Stomach (tissue), 19 donors: ENCODE measurements around the gene PDE8A. TPM values are rescaled to one million over a fixed set of nuclear protein-coding genes. Genes with fewer than 3 reads are reported as not detected.
A peak's percentile ranks its signal among the peaks of the same experiment; 100 is the strongest.

Experiments
- DNase-seq, 2 donors: peaks; one replicate each; pipeline versions ENCODE4 v3.0.0 to v3.0.0-alpha.2; 2013 to 2019
- H3K27ac ChIP-seq, 5 donors: fragments of 200-600 bp in 4 of 5; sonication (generic) in 4 of 5; one replicate each; pipeline ENCODE4 v1.5.1; 2013 to 2019; ENCODE audit warnings: mild to moderate bottlenecking in 1 of 5, moderate library complexity in 1 of 5
- H3K27me3 ChIP-seq, 3 donors: fragments of 200-600 bp; sonication (generic); one replicate each; pipeline ENCODE4 v1.5.1; 2017 to 2019; ENCODE audit warnings: mixed run types in 1 of 3
- H3K36me3 ChIP-seq, 4 donors: fragments of 200-600 bp; sonication (generic); 1 replicate in 3 of 4; 2 replicates in 1 of 4; pipeline ENCODE4 v1.5.1; 2016 to 2019
- H3K4me1 ChIP-seq, 4 donors: fragments of 200-600 bp; sonication (generic); one replicate each; pipeline ENCODE4 v1.5.1; 2016 to 2019
- H3K4me3 ChIP-seq, 4 donors: fragments of 200-600 bp; sonication (generic) in 3 of 4; one replicate each; pipeline ENCODE4 v1.5.1; 2016 to 2019; ENCODE audit warnings: mild to moderate bottlenecking in 1 of 4
- H3K9me3 ChIP-seq, 4 donors: fragments of 200-600 bp; sonication (generic); one replicate each; pipeline ENCODE4 v1.5.1; 2016 to 2019
- EP300 ChIP-seq: sonication (generic); formaldehyde crosslinking; IDR thresholded peaks from one replicate; pipeline ENCODE4 v1.6.1; 2017; ENCODE audit warnings: antibody characterized with exemption
- POLR2A ChIP-seq, 4 donors: fragments of 450-650 bp; IDR thresholded peaks; one replicate each; pipeline ENCODE4 v1.6.1; 2016; ENCODE audit warnings: antibody characterized with exemption in 4 of 4, control low read depth in 2 of 4, mild to moderate bottlenecking in 1 of 4, moderate library complexity in 1 of 4
- POLR2AphosphoS5 ChIP-seq, 3 donors: sonication (generic); formaldehyde crosslinking; IDR thresholded peaks; one replicate each; pipeline ENCODE4 v1.6.1; 2016; ENCODE audit warnings: antibody characterized with exemption in 3 of 3
- WGBS, 5 donors: extraction: QIAGEN DNeasy Blood & Tissue Kit in 3 of 5; methylation state at CpG; one replicate each; pipeline versions ENCODE4 v1.1.5 to v1.1.7; 2013 to 2018; 5-methylcytosine and 5-hydroxymethylcytosine counted together
- intact Hi-C: fragments of 100-400 bp; cut with DNase I; formaldehyde crosslinking; loops from one replicate; pipeline ENCODE4 v1.15.1; 2023; ENCODE audit warnings: low total_unique reads
- long read RNA-seq, 10 donors: transcript quantifications; one replicate each; lab custom pipeline, GENCODE V29; 2026
- polyA plus RNA-seq, 3 donors: library from polyadenylated mRNA; stranded (reverse); fragments of 200-250 nt; gene quantifications; one replicate each; pipeline ENCODE4 v1.2.3, GENCODE V29; 2013
- total RNA-seq, 5 donors: library from RNA; depleted of rRNA; stranded (reverse); fragments of >200 nt; gene quantifications; one replicate each; pipeline versions ENCODE4 v1.1.0 to v1.2.3, GENCODE V29; 2014 to 2016
- TF ChIP-seq, protein P1 (sequence below), 7 experiments: fragments of 450-650 bp in 4 of 7; fragments of 200-600 bp in 3 of 7; sonication (generic) in 3 of 7; IDR thresholded peaks; one replicate each; pipeline ENCODE4 v1.5.1; 2016 to 2019; ENCODE audit warnings: antibody characterized with exemption in 7 of 7, control low read depth in 2 of 7, mild to moderate bottlenecking in 1 of 7
- donor health status: healthy with polysubstance abuse.
- donor health status: Bipolar disorder and iron deficiency.
- donor health status: healthy.

The PDE8A gene, protein sequence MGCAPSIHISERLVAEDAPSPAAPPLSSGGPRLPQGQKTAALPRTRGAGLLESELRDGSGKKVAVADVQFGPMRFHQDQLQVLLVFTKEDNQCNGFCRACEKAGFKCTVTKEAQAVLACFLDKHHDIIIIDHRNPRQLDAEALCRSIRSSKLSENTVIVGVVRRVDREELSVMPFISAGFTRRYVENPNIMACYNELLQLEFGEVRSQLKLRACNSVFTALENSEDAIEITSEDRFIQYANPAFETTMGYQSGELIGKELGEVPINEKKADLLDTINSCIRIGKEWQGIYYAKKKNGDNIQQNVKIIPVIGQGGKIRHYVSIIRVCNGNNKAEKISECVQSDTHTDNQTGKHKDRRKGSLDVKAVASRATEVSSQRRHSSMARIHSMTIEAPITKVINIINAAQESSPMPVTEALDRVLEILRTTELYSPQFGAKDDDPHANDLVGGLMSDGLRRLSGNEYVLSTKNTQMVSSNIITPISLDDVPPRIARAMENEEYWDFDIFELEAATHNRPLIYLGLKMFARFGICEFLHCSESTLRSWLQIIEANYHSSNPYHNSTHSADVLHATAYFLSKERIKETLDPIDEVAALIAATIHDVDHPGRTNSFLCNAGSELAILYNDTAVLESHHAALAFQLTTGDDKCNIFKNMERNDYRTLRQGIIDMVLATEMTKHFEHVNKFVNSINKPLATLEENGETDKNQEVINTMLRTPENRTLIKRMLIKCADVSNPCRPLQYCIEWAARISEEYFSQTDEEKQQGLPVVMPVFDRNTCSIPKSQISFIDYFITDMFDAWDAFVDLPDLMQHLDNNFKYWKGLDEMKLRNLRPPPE
- total RNA-seq (10 to 100 TPM; 22.2 to 85.9 (median 58.8) TPM), polyA plus RNA-seq (10 to 100 TPM; 15.6 to 19.2 (median 16.7) TPM)
- long read RNA-seq, donor 1, partial matches to known transcripts: 0 of 3 reads
- long read RNA-seq, donor 1, other reads (novel, unspliced or antisense): 0 of 3 reads
- long read RNA-seq, donor 2, partial matches to known transcripts: 0 of 1 reads
- long read RNA-seq, donor 2, other reads (novel, unspliced or antisense): 0 of 1 reads
- long read RNA-seq, donor 3, partial matches to known transcripts: 8 of 10 reads
- long read RNA-seq, donor 3, other reads (novel, unspliced or antisense): 0 of 10 reads
- long read RNA-seq, donor 4, partial matches to known transcripts: 0 of 1 reads
- long read RNA-seq, donor 4, other reads (novel, unspliced or antisense): 0 of 1 reads
- long read RNA-seq, donor 5, partial matches to known transcripts: 0 of 2 reads
- long read RNA-seq, donor 5, other reads (novel, unspliced or antisense): 0 of 2 reads
- long read RNA-seq, donor 6, partial matches to known transcripts: 0 of 1 reads
- long read RNA-seq, donor 6, other reads (novel, unspliced or antisense): 0 of 1 reads
- long read RNA-seq, donor 7, transcript PDE8A-203 (22 exons, 3,912 nt): major isoform, 5 of 12 reads
- long read RNA-seq, donor 7, partial matches to known transcripts: 7 of 12 reads
- long read RNA-seq, donor 7, other reads (novel, unspliced or antisense): 0 of 12 reads
- long read RNA-seq, donor 8, partial matches to known transcripts: 11 of 13 reads
- long read RNA-seq, donor 8, other reads (novel, unspliced or antisense): 0 of 13 reads
- long read RNA-seq, donor 9: 0 reads
- long read RNA-seq, donor 10, partial matches to known transcripts: 0 of 2 reads
- long read RNA-seq, donor 10, other reads (novel, unspliced or antisense): 0 of 2 reads

DNA sequence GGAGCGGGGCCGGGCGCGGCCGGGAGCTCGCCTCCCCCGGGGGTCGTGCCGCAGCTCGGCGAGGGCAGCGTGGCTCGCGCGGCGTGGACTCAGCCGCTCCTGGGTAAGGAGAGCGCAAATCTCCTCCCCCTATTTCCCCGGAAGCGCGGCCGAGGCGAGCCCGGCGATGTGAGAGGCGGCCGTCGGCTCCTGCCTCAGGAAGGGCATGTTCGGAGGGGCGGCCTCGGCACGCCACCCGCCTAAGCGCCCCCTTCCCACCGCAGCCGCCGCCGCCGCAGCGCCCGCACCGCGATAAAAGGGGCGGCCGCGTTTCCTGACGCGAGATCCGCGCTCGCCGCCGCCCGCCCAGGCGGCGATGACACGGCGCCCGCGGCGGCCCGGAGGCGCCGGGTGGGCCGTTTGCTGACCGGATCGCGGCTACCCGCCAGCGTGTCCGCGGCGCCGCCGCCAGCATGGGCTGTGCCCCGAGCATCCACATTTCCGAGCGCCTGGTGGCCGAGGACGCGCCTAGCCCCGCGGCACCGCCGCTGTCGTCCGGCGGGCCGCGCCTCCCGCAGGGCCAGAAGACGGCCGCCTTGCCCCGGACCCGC is at the start of gene PDE8A:
TSS of gene PDE8A (plus strand) at position 146 of the 590 bp plus-strand sequence. CDS start at position 453, 307 bp downstream.
- peak; percentile 60 to 85 for DNase-seq
- peak within 1 kb of the TSS; percentile 93 to 97 (median 95) for H3K27ac ChIP-seq
- TF ChIP-seq, protein P1, sequence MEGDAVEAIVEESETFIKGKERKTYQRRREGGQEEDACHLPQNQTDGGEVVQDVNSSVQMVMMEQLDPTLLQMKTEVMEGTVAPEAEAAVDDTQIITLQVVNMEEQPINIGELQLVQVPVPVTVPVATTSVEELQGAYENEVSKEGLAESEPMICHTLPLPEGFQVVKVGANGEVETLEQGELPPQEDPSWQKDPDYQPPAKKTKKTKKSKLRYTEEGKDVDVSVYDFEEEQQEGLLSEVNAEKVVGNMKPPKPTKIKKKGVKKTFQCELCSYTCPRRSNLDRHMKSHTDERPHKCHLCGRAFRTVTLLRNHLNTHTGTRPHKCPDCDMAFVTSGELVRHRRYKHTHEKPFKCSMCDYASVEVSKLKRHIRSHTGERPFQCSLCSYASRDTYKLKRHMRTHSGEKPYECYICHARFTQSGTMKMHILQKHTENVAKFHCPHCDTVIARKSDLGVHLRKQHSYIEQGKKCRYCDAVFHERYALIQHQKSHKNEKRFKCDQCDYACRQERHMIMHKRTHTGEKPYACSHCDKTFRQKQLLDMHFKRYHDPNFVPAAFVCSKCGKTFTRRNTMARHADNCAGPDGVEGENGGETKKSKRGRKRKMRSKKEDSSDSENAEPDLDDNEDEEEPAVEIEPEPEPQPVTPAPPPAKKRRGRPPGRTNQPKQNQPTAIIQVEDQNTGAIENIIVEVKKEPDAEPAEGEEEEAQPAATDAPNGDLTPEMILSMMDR (IDR thresholded peaks at IDR 0.05): peak in 1 of 7 experiments; percentile 7
- no peak for TF ChIP-seq EP300
- peak within 1 kb of the TSS; percentile 90 to 97 (median 94) for H3K4me3 ChIP-seq
- 0 to 1% (median 0%) methylated on average over 8 to 95 of the region's 95 CpGs for WGBS, 5 donors
- H3K9me3 ChIP-seq: no peaks in the 10 kb centered on the region
- no peaks in the 10 kb centered on the region for H3K36me3 ChIP-seq
- H3K27me3 ChIP-seq: no peaks in the 10 kb centered on the region
- H3K4me1 ChIP-seq: peaks cover 23 to 49% (median 37%) of the 10 kb centered on the region in 4 donors
- intact Hi-C loops: no loop called here

DNA sequence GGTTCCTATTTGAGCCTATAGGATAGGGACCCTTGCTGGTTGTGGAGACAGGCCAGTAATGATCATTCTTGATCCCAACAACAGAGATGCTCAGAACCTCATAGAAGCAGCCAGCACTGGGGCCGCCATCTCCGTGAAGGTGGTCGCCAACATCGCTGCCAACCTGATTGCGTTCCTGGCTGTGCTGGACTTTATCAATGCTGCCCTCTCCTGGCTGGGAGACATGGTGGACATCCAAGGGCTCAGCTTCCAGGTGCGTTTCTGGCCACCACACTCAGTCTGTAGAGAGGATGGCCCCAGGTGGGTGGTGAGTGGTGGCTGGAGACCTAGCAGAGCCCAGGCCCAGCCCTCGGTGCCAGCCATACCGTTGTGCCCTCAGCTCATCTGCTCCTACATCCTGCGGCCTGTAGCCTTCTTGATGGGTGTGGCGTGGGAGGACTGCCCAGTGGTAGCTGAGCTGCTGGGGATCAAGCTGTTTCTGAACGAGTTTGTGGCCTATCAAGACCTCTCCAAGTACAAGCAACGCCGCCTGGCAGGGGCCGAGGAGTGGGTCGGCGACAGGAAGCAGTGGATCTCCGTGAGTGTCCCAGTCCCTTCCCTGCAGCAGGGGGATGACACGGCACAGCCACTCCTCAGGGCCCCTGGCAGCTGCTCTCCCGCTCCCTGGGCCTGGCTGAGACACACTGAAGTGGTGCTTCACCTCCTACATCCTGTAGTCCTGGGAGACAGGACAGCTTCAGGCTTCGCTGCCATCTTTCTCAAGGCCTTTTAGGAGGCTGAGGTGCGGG is 46.5 kb upstream of the PDE8A start:
- WGBS, 5 donors: 82 to 90% (median 86%) methylated on average over 11 to 21 of the region's 21 CpGs
- Histone ChIP-seq H3K27ac (no peak overlapping the region), H3K4me3 (no peak overlapping the region), H3K36me3 (no peaks in the 10 kb centered on the region), H3K27me3 (no peaks in the 10 kb centered on the region), H3K9me3 (no peaks in the 10 kb centered on the region), H3K4me1 (no peaks in the 10 kb centered on the region)
- TF ChIP-seq POLR2AphosphoS5 (IDR thresholded peaks at IDR 0.05) (no peak), POLR2A (IDR thresholded peaks at IDR 0.05) (no peak), EP300 (no peak)
- TF ChIP-seq, protein P1 (IDR thresholded peaks at IDR 0.05): no peak
- no peak for DNase-seq
- intact Hi-C loops: loop anchor here (10.0 kb wide), 1 partner anchor 110 kb away; no protein-coding TSS in a partner anchor

DNA sequence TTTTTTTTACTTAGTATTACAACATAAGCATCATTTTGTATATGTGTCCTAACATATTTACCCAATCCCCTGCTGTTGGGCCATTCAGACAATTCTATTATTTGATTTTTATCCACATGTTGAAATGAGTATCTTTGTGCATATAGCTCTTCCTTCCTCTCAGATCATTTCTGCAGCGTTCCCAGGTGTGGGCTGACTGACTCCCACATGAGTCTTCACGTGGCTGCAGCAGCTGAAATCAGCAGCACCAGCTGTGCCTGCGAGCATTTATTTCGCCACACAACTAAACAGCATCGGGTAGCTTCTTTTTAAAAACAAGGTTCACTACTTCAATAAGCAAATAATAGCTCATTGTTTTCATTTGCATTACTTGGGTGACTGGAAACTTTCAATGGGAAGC is 44.5 kb upstream of the PDE8A start:
- Histone ChIP-seq H3K27me3 (no peaks in the 10 kb centered on the region), H3K36me3 (no peaks in the 10 kb centered on the region), H3K9me3 (peaks cover 0 to 4% (median 0%) of the 10 kb centered on the region in 4 donors), H3K4me1 (no peaks in the 10 kb centered on the region), H3K27ac (no peak overlapping the region), H3K4me3 (no peak overlapping the region)
- no peak for DNase-seq
- intact Hi-C loops: loop anchor here (10.0 kb wide), 1 partner anchor 112 kb away; no protein-coding TSS in a partner anchor
- WGBS, 5 donors: 59 to 74% (median 65%) methylated on average over 5 of the region's 5 CpGs
- TF ChIP-seq POLR2A (IDR thresholded peaks at IDR 0.05) (no peak), EP300 (no peak), POLR2AphosphoS5 (IDR thresholded peaks at IDR 0.05) (no peak)
- TF ChIP-seq, protein P1 (IDR thresholded peaks at IDR 0.05): no peak
